Osteocyte (in vitro differentiated cells): Measurements from ENCODE around the gene TENM3. TPM values are rescaled to one million over a fixed set of nuclear protein-coding genes. Genes with fewer than 3 reads are reported as not detected.

Source experiments
- DNase-seq: peaks from one replicate; pipeline ENCODE4 v3.0.0; 2021; ENCODE audit warnings: mixed read lengths; ENCODE audit not compliant: unreplicated experiment; ENCODE audit errors: extremely low spot score
- H3K27ac Mint-ChIP-seq: one replicate; pipeline ENCODE4 v1.8.0; 2021; ENCODE audit warnings: mild to moderate bottlenecking, mixed read lengths; ENCODE audit not compliant: unreplicated experiment
- H3K27me3 Mint-ChIP-seq: one replicate; pipeline ENCODE4 v1.8.0; 2021; ENCODE audit warnings: mixed read lengths; ENCODE audit not compliant: unreplicated experiment
- H3K36me3 Mint-ChIP-seq: one replicate; pipeline ENCODE4 v1.8.0; 2021; ENCODE audit warnings: mixed read lengths; ENCODE audit not compliant: unreplicated experiment
- H3K4me1 Mint-ChIP-seq: one replicate; pipeline ENCODE4 v1.8.0; 2021; ENCODE audit warnings: mixed read lengths; ENCODE audit not compliant: unreplicated experiment
- H3K4me3 Mint-ChIP-seq: one replicate; pipeline ENCODE4 v1.8.0; 2021; ENCODE audit warnings: mild to moderate bottlenecking, moderate library complexity, mixed read lengths; ENCODE audit not compliant: unreplicated experiment
- H3K9me3 Mint-ChIP-seq: one replicate; pipeline ENCODE4 v1.8.0; 2021; ENCODE audit warnings: mixed read lengths; ENCODE audit not compliant: unreplicated experiment
- total RNA-seq: library from RNA; stranded (reverse); gene quantifications from 2 replicates; pipeline ENCODE4 v1.2.1, GENCODE V29; 2021
- TF ChIP-seq, protein P1 (sequence below): fragments of 200-600 bp; sonication (generic); IDR thresholded peaks from 2 replicates; pipeline ENCODE4 v1.5.0; 2021; ENCODE audit warnings: antibody characterized with exemption, mild to moderate bottlenecking, moderate library complexity

TENM3 gene
- total RNA-seq, 1 donor from 2014 or later, result 78.3 TPM

DNA sequence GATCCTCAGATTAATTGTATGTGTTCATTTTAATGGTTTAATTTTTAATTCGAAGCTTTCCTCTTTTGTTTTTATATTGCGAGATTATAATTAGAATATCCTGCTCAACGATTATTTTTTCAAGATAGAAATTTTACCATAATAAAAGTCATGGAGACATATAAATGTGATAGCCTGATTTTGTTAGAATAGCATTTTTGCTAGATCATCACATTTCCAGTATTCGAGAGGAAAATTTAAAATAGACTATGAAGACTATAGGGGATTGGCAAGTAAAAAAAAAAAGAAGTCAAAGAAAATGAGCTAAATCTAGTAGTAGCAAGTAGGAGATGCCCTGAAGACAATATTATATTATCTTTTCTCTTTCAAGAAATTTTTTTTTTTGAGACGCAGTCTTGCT lies 60.6 kb downstream of the TENM3 start:
- Mint-ChIP-seq H3K36me3 (no peaks in the 10 kb centered on the region), H3K4me3 (no peak overlapping the region), H3K9me3 (no peaks in the 10 kb centered on the region), H3K4me1 (peaks cover 18% of the 10 kb centered on the region), H3K27ac (no peak overlapping the region), H3K27me3 (no peaks in the 10 kb centered on the region)
- TF ChIP-seq, protein P1, sequence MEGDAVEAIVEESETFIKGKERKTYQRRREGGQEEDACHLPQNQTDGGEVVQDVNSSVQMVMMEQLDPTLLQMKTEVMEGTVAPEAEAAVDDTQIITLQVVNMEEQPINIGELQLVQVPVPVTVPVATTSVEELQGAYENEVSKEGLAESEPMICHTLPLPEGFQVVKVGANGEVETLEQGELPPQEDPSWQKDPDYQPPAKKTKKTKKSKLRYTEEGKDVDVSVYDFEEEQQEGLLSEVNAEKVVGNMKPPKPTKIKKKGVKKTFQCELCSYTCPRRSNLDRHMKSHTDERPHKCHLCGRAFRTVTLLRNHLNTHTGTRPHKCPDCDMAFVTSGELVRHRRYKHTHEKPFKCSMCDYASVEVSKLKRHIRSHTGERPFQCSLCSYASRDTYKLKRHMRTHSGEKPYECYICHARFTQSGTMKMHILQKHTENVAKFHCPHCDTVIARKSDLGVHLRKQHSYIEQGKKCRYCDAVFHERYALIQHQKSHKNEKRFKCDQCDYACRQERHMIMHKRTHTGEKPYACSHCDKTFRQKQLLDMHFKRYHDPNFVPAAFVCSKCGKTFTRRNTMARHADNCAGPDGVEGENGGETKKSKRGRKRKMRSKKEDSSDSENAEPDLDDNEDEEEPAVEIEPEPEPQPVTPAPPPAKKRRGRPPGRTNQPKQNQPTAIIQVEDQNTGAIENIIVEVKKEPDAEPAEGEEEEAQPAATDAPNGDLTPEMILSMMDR, result no peak
- DNase-seq, result no peak

DNA sequence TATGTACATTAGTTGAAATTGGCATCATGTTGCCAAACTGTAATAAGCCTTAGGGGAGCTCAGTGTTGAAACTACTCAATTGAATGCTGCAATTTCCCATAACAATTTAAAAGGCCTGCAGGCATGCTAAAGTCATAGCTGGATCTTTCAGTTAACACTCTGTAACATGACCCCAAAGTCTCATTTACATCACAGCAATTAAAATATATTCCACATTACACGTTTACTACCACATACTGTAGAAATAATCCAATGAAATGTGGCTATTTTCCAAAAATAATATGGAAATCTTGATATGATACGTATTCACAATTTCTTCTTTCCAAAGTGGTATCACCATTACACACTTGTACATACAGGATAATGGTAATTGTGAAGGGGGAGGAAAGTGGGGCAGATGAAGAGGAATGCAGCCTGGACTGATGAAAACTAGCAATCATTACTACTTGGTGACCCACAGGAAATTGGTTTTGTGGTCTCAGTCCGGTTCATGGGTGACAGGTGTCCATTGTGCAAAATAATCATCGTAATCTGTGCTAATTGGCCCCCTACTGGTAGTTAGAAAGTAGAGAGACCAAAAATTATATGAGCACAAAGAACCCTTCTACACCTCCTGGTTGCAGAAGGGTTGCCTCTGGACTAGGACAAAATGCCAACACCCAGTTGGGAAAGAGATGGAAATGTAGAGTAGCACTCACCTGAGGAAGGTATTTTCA lies 63.7 kb downstream of the TENM3 start:
- no peak for DNase-seq
- Mint-ChIP-seq H3K27me3 (no peaks in the 10 kb centered on the region), H3K4me1 (peaks cover 18% of the 10 kb centered on the region), H3K27ac (no peak overlapping the region), H3K36me3 (no peaks in the 10 kb centered on the region), H3K4me3 (no peak overlapping the region), H3K9me3 (no peaks in the 10 kb centered on the region)
- TF ChIP-seq, protein P1, result peak; percentile 13

DNA sequence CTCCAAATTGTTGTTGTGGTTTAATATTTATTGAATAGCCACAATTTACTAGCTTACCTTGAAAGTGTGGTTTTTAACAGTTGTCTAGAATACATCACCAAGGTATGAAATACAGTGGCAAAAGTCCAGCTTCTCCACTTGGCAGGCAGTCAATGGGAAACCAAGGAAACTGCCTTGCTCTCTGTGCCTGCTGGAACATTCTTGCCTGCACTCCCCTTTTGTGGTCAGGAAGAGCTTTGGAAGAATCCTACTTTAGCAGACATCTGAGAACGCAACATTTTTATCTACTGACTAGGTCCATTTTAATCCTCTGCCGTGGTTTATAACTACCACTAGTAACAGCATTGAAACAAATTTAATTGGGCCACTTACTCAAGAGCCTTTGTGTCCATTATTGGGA lies 64.5 kb downstream of the TENM3 start:
- Mint-ChIP-seq H3K27me3 (no peaks in the 10 kb centered on the region), H3K36me3 (no peaks in the 10 kb centered on the region), H3K4me3 (no peak overlapping the region), H3K27ac (peak overlapping the region; percentile 65), H3K4me1 (peaks cover 18% of the 10 kb centered on the region), H3K9me3 (no peaks in the 10 kb centered on the region)
- DNase-seq, result no peak
- TF ChIP-seq, protein P1, result no peak

DNA sequence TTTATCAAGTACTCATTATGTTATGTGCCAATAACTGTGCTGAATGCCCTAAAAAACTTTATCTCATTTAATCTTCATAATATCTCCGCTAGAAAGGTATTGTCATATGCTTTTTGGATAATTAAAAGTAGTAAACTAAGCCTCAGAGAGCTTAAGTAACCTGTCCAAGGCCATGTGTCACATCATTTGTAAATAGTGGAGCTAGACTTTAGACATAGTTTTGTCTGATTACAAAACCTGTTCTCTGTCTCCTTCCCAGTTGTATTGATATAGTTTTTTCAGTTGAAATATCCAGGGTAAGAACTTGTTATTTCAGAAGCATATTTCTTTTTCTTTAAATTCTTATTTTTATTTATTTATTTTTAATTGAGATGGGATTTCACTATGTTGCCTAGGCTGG lies 66.7 kb downstream of the TENM3 start:
- Mint-ChIP-seq H3K27ac (no peak overlapping the region), H3K4me3 (no peak overlapping the region), H3K9me3 (peaks cover 9% of the 10 kb centered on the region), H3K27me3 (no peaks in the 10 kb centered on the region), H3K4me1 (peaks cover 18% of the 10 kb centered on the region), H3K36me3 (peaks cover 8% of the 10 kb centered on the region)
- TF ChIP-seq, protein P1, result no peak
- no peak for DNase-seq

DNA sequence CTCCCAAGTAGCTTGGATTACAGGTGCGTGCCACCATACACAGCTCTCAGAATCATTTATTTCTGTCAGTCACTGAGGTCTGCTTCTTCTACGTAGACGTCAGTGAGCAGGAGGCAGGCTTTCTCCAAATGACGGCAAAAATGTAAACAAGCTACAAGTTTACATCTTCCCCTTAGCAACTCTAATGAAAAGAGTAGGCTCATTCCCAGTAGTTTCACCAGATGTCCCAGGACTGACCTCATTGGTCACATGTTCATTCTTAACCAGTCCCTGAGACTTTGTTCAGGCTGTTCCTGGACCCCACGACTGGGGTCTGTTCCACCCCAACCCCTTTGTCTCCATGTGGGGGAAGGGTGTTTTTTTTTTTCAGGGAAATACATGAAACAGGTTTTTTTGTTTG lies 67.1 kb downstream of the TENM3 start:
- Mint-ChIP-seq H3K9me3 (peaks cover 14% of the 10 kb centered on the region), H3K27ac (no peak overlapping the region), H3K4me3 (no peak overlapping the region), H3K4me1 (peaks cover 18% of the 10 kb centered on the region), H3K36me3 (peaks cover 9% of the 10 kb centered on the region), H3K27me3 (no peaks in the 10 kb centered on the region)
- DNase-seq, result no peak
- TF ChIP-seq, protein P1, result no peak
